Mucosa of rectum (tissue), 2 donors: Measurements from ENCODE around the gene FZD4.
"Not testable (repeated sequence)": the region's sequence is repeated elsewhere in the genome, so short reads cannot be mapped to it uniquely, and the experiment has no call there.

Experiments
- H3K27ac ChIP-seq, 2 donors: one replicate each; pipeline ENCODE4 v1.7.0; 2013; ENCODE audit warnings: inconsistent platforms in 2 of 2, low read depth in 2 of 2, low read length in 2 of 2
- H3K27me3 ChIP-seq, 2 donors: one replicate each; pipeline ENCODE4 v1.7.0; 2013; ENCODE audit warnings: low read length in 2 of 2; ENCODE audit not compliant: control insufficient read depth in 2 of 2, insufficient read depth in 2 of 2
- H3K36me3 ChIP-seq, 2 donors: one replicate each; pipeline ENCODE4 v1.7.0; 2013; ENCODE audit warnings: low read length in 2 of 2; ENCODE audit not compliant: control insufficient read depth in 2 of 2, insufficient read depth in 2 of 2
- H3K4me1 ChIP-seq, 2 donors: one replicate each; pipeline ENCODE4 v1.7.0; 2013; ENCODE audit warnings: low read length in 2 of 2, mild to moderate bottlenecking in 1 of 2; ENCODE audit not compliant: control insufficient read depth in 2 of 2, insufficient read depth in 2 of 2
- H3K4me3 ChIP-seq, 2 donors: one replicate each; pipeline ENCODE4 v1.7.0; 2013; ENCODE audit warnings: low read length in 2 of 2
- H3K9ac ChIP-seq, 2 donors: one replicate each; pipeline ENCODE4 v1.7.0; 2013; ENCODE audit warnings: low read length in 2 of 2, low read depth in 1 of 2, mild to moderate bottlenecking in 1 of 2
- H3K9me3 ChIP-seq, 2 donors: one replicate each; pipeline ENCODE4 v1.7.0; 2013; ENCODE audit warnings: low read length in 2 of 2; ENCODE audit not compliant: control insufficient read depth in 2 of 2
- donor health status: healthy.
- donor health status: Normal muscosa, but diverticular disease.

The FZD4 gene

DNA sequence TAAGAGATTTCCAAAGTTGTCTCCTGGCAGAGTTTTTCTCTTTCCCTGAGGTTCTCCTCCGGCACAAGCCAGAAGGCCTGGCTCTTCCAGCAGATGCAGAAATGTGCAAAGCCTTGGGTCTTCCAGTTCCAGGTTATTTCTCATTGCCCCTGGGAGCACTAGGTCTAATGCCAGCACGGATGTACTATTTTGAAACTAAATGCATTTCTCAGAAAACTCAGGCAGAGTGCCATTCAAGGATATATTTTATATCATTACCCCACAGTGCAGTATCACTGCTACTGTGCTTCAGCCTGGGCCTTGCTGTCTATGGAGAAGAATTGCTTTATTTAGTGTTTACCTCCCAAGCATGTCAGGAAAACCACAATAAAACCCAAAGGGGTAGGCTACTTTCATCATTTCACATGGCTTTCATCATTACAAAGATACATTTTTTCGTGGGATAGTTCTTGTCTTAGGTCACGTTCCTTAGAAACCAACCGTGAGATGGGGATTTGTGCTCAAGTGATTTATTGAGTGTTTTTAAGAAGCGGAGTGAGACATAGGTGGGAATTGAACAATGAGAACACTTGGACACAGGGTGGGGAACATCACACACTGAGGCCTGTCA is 22.4 kb upstream of the FZD4 start:
- Histone ChIP-seq H3K36me3 (no peaks in the 10 kb centered on the region), H3K4me3 (no peak overlapping the region), H3K27me3 (no peaks in the 10 kb centered on the region), H3K9ac (no peak overlapping the region), H3K9me3 (no peaks in the 10 kb centered on the region), H3K27ac (no peak overlapping the region), H3K4me1 (no peaks in the 10 kb centered on the region)

DNA sequence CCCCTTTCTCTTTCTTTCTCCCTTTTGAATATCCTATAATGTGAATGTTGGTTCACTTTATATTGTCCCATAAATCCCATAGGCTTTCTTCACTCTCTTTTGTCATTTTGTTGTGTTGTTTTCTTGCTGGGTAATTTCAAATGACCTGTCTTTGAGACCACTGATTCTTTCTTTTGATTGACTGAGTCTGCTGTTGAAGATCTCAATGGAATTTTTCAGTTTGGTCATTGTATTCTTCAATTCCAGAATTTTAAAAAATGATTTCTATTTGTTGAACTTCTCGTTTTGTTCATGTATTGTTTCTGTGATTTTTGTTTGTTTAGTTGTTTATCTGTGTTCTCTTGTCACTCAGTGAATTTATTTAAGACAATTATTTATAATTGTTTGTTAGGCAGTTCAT is 17.5 kb upstream of the FZD4 start:
- no peaks in the 10 kb centered on the region for H3K36me3 ChIP-seq

GRCh38 chr11:86969258-86969657 is 14.1 kb upstream of the FZD4 start:
- no peaks in the 10 kb centered on the region for H3K27me3 ChIP-seq
- no peaks in the 10 kb centered on the region for H3K9me3 ChIP-seq
- H3K9ac ChIP-seq = no peak overlapping the region
- no peak overlapping the region for H3K4me3 ChIP-seq
- H3K27ac ChIP-seq = no peak overlapping the region
- H3K4me1 ChIP-seq = no peaks in the 10 kb centered on the region
- no peaks in the 10 kb centered on the region for H3K36me3 ChIP-seq

More for the DNA sequence above, 17.5 kb upstream of the FZD4 start:
- H3K27me3 ChIP-seq = no peaks in the 10 kb centered on the region
- H3K4me1 ChIP-seq = no peaks in the 10 kb centered on the region
- H3K9ac ChIP-seq = no peak overlapping the region
- H3K4me3 ChIP-seq = no peak overlapping the region
- no peaks in the 10 kb centered on the region for H3K9me3 ChIP-seq
- H3K27ac ChIP-seq = no peak overlapping the region

DNA sequence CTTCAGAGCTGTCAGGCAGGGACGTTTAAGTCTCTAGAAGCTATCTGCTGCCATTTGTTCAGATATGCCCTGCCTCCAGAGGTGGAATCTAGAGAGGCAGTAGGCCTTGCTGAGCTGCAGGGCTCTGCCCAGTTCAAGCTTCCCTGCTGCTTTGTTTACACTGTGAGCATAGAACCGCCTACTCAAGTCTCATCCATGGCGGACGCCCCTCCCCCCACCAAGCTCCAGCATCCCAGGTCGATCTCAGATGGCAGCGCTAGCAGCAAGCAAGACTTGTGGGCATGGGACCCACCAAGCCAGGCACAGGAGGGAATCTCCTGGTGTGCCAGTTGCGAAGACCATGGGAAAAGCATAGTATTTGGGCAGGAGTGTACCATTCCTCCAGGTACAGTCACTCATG is 12.4 kb upstream of the FZD4 start:
- not testable (repeated sequence) for H3K36me3 ChIP-seq, H3K27ac ChIP-seq, H3K4me3 ChIP-seq, H3K27me3 ChIP-seq, H3K4me1 ChIP-seq, H3K9me3 ChIP-seq, H3K9ac ChIP-seq

- Histone ChIP-seq H3K27ac (no peak overlapping the region), H3K9me3 (no peaks in the 10 kb centered on the region), H3K4me1 (peaks cover 2 to 6% of the 10 kb centered on the region in 2 donors), H3K36me3 (no peaks in the 10 kb centered on the region), H3K9ac (no peak overlapping the region), H3K4me3 (no peak overlapping the region), H3K27me3 (no peaks in the 10 kb centered on the region)
These were observed 2.9 kb upstream of the FZD4 start for GRCh38 chr11:86957976-86958646.

- Histone ChIP-seq H3K9me3 (no peaks in the 10 kb centered on the region), H3K27ac (peak overlapping the region; percentile 85 to 95), H3K4me3 (peak overlapping the region; percentile 81 to 96), H3K36me3 (no peaks in the 10 kb centered on the region), H3K27me3 (no peaks in the 10 kb centered on the region), H3K4me1 (peaks cover 2 to 6% of the 10 kb centered on the region in 2 donors), H3K9ac (peak overlapping the region in 1 of 2 donors; percentile 79)
These were observed 1.7 kb upstream of the FZD4 start for GRCh38 chr11:86956905-86957195.

- Histone ChIP-seq H3K27ac (peak overlapping the region; percentile 61 to 65), H3K27me3 (no peaks in the 10 kb centered on the region), H3K4me3 (peak overlapping the region; percentile 65 to 75), H3K4me1 (peaks cover 2 to 6% of the 10 kb centered on the region in 2 donors), H3K9ac (peak overlapping the region; percentile 60 to 73), H3K36me3 (no peaks in the 10 kb centered on the region), H3K9me3 (no peaks in the 10 kb centered on the region)
These were observed 159 bp downstream of the FZD4 start for GRCh38 chr11:86955111-86955360.

- Histone ChIP-seq H3K27me3 (no peaks in the 10 kb centered on the region), H3K9me3 (no peaks in the 10 kb centered on the region), H3K27ac (peak overlapping the region; percentile 61 to 65), H3K9ac (peak overlapping the region; percentile 60 to 73), H3K36me3 (no peaks in the 10 kb centered on the region), H3K4me3 (peak overlapping the region; percentile 65 to 75), H3K4me1 (peaks cover 2 to 6% of the 10 kb centered on the region in 2 donors)
These were observed 705 bp downstream of the FZD4 start for GRCh38 chr11:86954269-86955110.

DNA sequence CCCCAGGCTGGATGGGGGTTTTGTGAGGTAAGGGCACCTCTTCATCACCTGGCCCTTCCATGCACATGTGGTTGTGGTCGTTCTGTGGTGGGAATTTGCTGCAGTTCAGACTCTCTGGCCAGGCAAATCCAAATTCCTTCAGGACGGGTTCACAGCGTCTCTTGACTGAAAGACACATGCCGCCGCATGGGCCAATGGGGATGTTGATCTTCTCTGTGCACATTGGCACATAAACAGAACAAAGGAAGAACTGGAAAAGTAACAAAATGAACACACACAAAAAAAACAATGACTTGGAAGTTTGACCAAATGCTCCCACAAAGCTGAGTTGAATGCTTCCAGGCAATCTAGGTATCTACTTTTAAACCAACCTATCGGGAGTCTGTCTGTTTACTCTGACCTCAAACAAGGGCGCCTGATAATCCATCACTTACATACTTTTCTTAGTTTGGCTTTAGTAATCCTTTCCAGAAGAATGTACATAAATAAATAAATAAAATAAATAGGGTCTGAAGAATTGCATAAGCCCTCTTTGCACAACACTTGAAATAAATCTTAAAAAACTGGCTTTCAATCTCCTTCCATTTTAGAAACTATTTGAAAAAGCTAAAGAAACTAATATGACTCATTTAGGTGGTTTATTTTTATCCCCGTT is 2.8 kb downstream of the FZD4 start:
- Histone ChIP-seq H3K4me3 (peak overlapping the region in 1 of 2 donors; percentile 15), H3K27ac (peak overlapping the region in 1 of 2 donors; percentile 8), H3K9ac (no peak overlapping the region), H3K27me3 (no peaks in the 10 kb centered on the region), H3K4me1 (peaks cover 2 to 6% of the 10 kb centered on the region in 2 donors), H3K36me3 (no peaks in the 10 kb centered on the region), H3K9me3 (no peaks in the 10 kb centered on the region)

DNA sequence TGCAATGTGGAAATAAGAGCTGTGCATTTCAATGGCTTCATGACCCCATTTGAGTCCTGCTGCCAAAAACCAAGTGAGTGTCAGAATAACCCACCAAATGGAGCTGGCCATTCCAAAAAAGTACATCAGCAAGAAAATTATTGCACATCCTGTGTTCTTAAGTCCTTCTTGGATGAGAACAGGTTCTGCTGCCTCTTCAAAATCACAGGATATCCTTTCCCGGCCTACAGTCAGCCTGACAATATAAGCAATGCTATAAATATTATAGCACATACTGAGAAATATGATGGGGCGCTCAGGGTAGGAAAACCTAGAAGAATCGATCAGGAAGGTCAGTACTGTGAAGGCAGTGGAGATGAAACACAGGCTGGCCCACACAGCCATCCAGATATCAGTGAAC is 3.5 kb downstream of the FZD4 start:
- Histone ChIP-seq H3K36me3 (no peaks in the 10 kb centered on the region), H3K27ac (peak overlapping the region in 1 of 2 donors; percentile 8), H3K9ac (no peak overlapping the region), H3K9me3 (no peaks in the 10 kb centered on the region), H3K4me3 (peak overlapping the region in 1 of 2 donors; percentile 15), H3K4me1 (peaks cover 0 to 4% of the 10 kb centered on the region in 2 donors), H3K27me3 (no peaks in the 10 kb centered on the region)
